Measurements from ENCODE around the gene TBC1D22A.

Gene TBC1D22A

DNA sequence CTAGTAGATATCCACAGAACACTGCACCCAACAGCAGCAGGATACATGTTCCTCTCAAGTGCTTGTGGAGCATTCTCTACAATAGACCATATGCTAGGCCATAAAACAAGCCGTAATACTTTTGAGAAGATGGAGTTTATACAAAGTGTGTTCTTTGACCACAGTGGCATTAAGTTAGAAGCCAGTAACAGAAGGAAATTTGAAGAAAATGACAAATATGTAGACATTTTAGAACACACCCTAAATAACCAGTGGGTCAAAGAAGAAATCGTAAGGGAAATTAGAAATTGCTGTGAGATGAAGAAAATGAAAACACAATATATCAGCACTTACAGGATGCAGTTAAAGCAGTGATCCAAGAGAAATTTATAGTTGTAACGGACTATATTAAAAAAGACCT is 163.4 kb downstream of the TBC1D22A start:
- TF ChIP-seq, protein P1, sequence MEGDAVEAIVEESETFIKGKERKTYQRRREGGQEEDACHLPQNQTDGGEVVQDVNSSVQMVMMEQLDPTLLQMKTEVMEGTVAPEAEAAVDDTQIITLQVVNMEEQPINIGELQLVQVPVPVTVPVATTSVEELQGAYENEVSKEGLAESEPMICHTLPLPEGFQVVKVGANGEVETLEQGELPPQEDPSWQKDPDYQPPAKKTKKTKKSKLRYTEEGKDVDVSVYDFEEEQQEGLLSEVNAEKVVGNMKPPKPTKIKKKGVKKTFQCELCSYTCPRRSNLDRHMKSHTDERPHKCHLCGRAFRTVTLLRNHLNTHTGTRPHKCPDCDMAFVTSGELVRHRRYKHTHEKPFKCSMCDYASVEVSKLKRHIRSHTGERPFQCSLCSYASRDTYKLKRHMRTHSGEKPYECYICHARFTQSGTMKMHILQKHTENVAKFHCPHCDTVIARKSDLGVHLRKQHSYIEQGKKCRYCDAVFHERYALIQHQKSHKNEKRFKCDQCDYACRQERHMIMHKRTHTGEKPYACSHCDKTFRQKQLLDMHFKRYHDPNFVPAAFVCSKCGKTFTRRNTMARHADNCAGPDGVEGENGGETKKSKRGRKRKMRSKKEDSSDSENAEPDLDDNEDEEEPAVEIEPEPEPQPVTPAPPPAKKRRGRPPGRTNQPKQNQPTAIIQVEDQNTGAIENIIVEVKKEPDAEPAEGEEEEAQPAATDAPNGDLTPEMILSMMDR (IDR thresholded peaks at IDR 0.05; ENCODE audit: low read length) = no peak
- TF ChIP-seq EZH2 (IDR thresholded peaks at IDR 0.05; ENCODE audit: borderline replicate concordance, low read length) = no peak
- no peak overlapping the region for H3K4me3 ChIP-seq (ENCODE audit: low read depth, low read length, poor library complexity, severe bottlenecking)

DNA sequence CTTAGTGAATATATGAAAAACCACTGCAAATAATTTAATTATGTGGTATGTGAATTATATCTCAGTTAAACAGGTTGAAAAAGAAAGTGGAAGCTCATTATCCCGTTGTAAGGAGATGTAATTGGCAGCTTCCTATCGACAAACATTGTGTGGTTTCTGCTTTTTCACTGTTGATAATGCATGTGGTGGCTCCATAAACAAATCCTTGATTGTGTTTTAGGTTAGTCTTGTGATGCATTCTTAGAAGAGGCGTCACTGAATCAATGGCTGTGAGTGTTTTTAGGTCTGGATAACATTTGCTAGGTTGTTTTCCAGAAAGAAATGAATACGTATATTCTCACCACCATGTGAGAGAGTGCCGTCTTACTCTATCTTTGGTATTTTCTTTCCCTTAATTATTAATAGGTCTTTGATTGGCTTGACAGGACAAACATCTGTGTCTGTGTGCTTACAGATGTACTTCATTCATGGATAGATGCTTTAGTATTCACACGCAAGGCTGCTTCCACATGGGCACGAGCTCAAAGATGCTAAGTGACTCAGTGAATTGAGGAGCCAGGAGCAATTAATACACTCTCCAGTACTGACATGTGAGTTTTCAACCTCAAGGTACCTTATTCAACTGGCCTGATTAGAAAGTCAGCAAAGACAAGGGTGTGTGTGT is 166.7 kb downstream of the TBC1D22A start:
- H3K79me2 ChIP-seq (ENCODE audit: insufficient read depth, low read length) = no peaks in the 10 kb centered on the region
- peaks cover 18% of the 10 kb centered on the region; the same call in 1 of the 2 replicates for H3K36me3 ChIP-seq (ENCODE audit: insufficient read depth, low read length)
- H3F3A ChIP-seq (ENCODE audit: insufficient read depth, low read length) = no peaks in the 10 kb centered on the region
- TF ChIP-seq, protein P1 (IDR thresholded peaks at IDR 0.05; ENCODE audit: low read length) = no peak
- no peak for TF ChIP-seq EZH2 (IDR thresholded peaks at IDR 0.05; ENCODE audit: borderline replicate concordance, low read length)
- no peak overlapping the region for H2AFZ ChIP-seq (ENCODE audit: low read length)
- H3K4me3 ChIP-seq (ENCODE audit: low read depth, low read length, poor library complexity, severe bottlenecking) = no peak overlapping the region
- no peaks in the 10 kb centered on the region for H4K20me1 ChIP-seq (ENCODE audit: insufficient read depth, low read length)
- H3K9me3 ChIP-seq (ENCODE audit: low read length) = no peaks in the 10 kb centered on the region
- no peaks in the 10 kb centered on the region for H3K27me3 ChIP-seq (ENCODE audit: insufficient read depth, low read length)
- H3K9ac ChIP-seq (ENCODE audit: low read length) = no peak overlapping the region
- H3K4me2 ChIP-seq (ENCODE audit: low read length) = no peak overlapping the region
- no peaks in the 10 kb centered on the region for H3K4me1 ChIP-seq (ENCODE audit: insufficient read depth, low read length, severe bottlenecking)
- H3K27ac ChIP-seq (ENCODE audit: low read depth, low read length, poor library complexity, severe bottlenecking) = no peak overlapping the region
- no peaks in the 10 kb centered on the region for H3K9me2 ChIP-seq (ENCODE audit: low read depth, low read length)

More for the DNA sequence above, 163.4 kb downstream of the TBC1D22A start:
- Histone ChIP-seq H4K20me1 (ENCODE audit: insufficient read depth, low read length) (no peaks in the 10 kb centered on the region), H3K9me3 (ENCODE audit: low read length) (peaks cover 8% of the 10 kb centered on the region), H3K9ac (ENCODE audit: low read length) (no peak overlapping the region), H3K4me1 (ENCODE audit: insufficient read depth, low read length, severe bottlenecking) (no peaks in the 10 kb centered on the region), H3K36me3 (ENCODE audit: insufficient read depth, low read length) (peaks cover 30% of the 10 kb centered on the region), H2AFZ (ENCODE audit: low read length) (no peak overlapping the region), H3K9me2 (ENCODE audit: low read depth, low read length) (no peaks in the 10 kb centered on the region), H3K27me3 (ENCODE audit: insufficient read depth, low read length) (no peaks in the 10 kb centered on the region), H3K79me2 (ENCODE audit: insufficient read depth, low read length) (no peaks in the 10 kb centered on the region), H3K27ac (ENCODE audit: low read depth, low read length, poor library complexity, severe bottlenecking) (no peak overlapping the region), H3K4me2 (ENCODE audit: low read length) (no peak overlapping the region), H3F3A (ENCODE audit: insufficient read depth, low read length) (no peaks in the 10 kb centered on the region)

DNA sequence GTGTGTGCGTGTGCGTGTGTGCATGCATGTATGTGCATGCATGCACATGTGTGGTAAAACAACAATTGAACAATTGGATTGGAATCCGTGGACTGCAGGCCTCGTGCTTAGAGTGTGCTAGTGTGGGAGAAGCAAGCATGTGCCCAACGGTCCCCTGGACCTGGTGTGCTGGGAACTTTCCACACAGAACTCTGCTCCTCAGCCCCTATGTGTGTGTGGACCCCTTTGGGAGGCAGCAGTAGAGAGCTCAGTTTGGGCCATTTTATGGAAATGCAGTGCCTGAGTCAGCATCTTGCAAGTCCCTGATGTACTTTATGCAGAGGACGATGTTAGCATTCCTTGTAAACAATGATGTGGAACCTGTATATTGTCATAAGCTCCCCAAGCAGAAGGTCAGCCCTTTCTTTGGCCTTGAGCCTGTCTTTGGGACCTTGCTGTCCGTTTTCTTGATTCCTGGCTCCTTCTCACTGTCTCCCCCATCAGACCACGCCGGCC is 167.3 kb downstream of the TBC1D22A start:
- H3K79me2 ChIP-seq (ENCODE audit: insufficient read depth, low read length) = no peaks in the 10 kb centered on the region
- no peak overlapping the region for H3K27ac ChIP-seq (ENCODE audit: low read depth, low read length, poor library complexity, severe bottlenecking)
- H4K20me1 ChIP-seq (ENCODE audit: insufficient read depth, low read length) = no peaks in the 10 kb centered on the region
- no peaks in the 10 kb centered on the region for H3K27me3 ChIP-seq (ENCODE audit: insufficient read depth, low read length)
- H3K9ac ChIP-seq (ENCODE audit: low read length) = no peak overlapping the region
- no peak for TF ChIP-seq EZH2 (IDR thresholded peaks at IDR 0.05; ENCODE audit: borderline replicate concordance, low read length)
- TF ChIP-seq, protein P1 (IDR thresholded peaks at IDR 0.05; ENCODE audit: low read length) = no peak
- no peaks in the 10 kb centered on the region for H3K4me1 ChIP-seq (ENCODE audit: insufficient read depth, low read length, severe bottlenecking)
- H2AFZ ChIP-seq (ENCODE audit: low read length) = no peak overlapping the region
- H3K9me3 ChIP-seq (ENCODE audit: low read length) = no peaks in the 10 kb centered on the region
- no peaks in the 10 kb centered on the region for H3F3A ChIP-seq (ENCODE audit: insufficient read depth, low read length)
- H3K4me3 ChIP-seq (ENCODE audit: low read depth, low read length, poor library complexity, severe bottlenecking) = no peak overlapping the region
- H3K9me2 ChIP-seq (ENCODE audit: low read depth, low read length) = no peaks in the 10 kb centered on the region
- H3K36me3 ChIP-seq (ENCODE audit: insufficient read depth, low read length) = peaks cover 17% of the 10 kb centered on the region; the same call in 1 of the 2 replicates
- no peak overlapping the region for H3K4me2 ChIP-seq (ENCODE audit: low read length)
